Duodenal mucosa (tissue), 2 donors: ENCODE data around the gene CAT.

Experiments
- H3K27ac ChIP-seq: one replicate; pipeline ENCODE4 v1.7.0; 2013; ENCODE audit warnings: low read depth, low read length
- H3K27me3 ChIP-seq, 2 donors: one replicate each; pipeline ENCODE4 v1.7.0; 2013; ENCODE audit warnings: low read length in 2 of 2, control low read depth in 1 of 2; ENCODE audit not compliant: insufficient read depth in 2 of 2, control insufficient read depth in 1 of 2
- H3K36me3 ChIP-seq, 2 donors: one replicate each; pipeline ENCODE4 v1.7.0; 2013; ENCODE audit warnings: low read length in 2 of 2, control low read depth in 1 of 2; ENCODE audit not compliant: insufficient read depth in 2 of 2, control insufficient read depth in 1 of 2
- H3K4me1 ChIP-seq, 2 donors: one replicate each; pipeline ENCODE4 v1.7.0; 2013; ENCODE audit warnings: low read length in 2 of 2, control low read depth in 1 of 2; ENCODE audit not compliant: insufficient read depth in 2 of 2, control insufficient read depth in 1 of 2
- H3K4me3 ChIP-seq, 2 donors: one replicate each; pipeline ENCODE4 v1.7.0; 2013; ENCODE audit warnings: low read length in 2 of 2, low read depth in 1 of 2
- H3K9ac ChIP-seq, 2 donors: one replicate each; pipeline ENCODE4 v1.7.0; 2013; ENCODE audit warnings: low read length in 2 of 2, low read depth in 1 of 2
- H3K9me3 ChIP-seq, 2 donors: one replicate each; pipeline ENCODE4 v1.7.0; 2013; ENCODE audit warnings: low read length in 2 of 2, control low read depth in 1 of 2; ENCODE audit not compliant: control insufficient read depth in 1 of 2

Gene CAT

GRCh38 chr11:34438529-34439507 is at the start of gene CAT:
TSS of gene CAT (plus strand) at chr11:34438934. CDS start at chr11:34439014, 80 bp downstream.
- H3K4me1 ChIP-seq: peaks cover 17 to 21% of the 10 kb centered on the region in 2 donors
- H3K27me3 ChIP-seq: no peaks in the 10 kb centered on the region
- H3K9me3 ChIP-seq: no peaks in the 10 kb centered on the region
- peak within 1 kb of the TSS; percentile 92 for H3K27ac ChIP-seq
- H3K36me3 ChIP-seq: no peaks in the 10 kb centered on the region
- peak within 1 kb of the TSS; percentile 40 to 60 for H3K9ac ChIP-seq
- H3K4me3 ChIP-seq: peak within 1 kb of the TSS; percentile 68 to 81

GRCh38 chr11:34394771-34395300 is 43.9 kb upstream of the CAT start:
- no peak overlapping the region for H3K4me3 ChIP-seq
- H3K9me3 ChIP-seq: peaks cover 0 to under 1% of the 10 kb centered on the region in 2 donors
- H3K27ac ChIP-seq: no peak overlapping the region
- no peak overlapping the region for H3K9ac ChIP-seq
- H3K36me3 ChIP-seq: no peaks in the 10 kb centered on the region
- H3K4me1 ChIP-seq: no peaks in the 10 kb centered on the region
- H3K27me3 ChIP-seq: no peaks in the 10 kb centered on the region

GRCh38 chr11:34395916-34396550 is 42.7 kb upstream of the CAT start:
- Histone ChIP-seq H3K27me3 (no peaks in the 10 kb centered on the region), H3K27ac (no peak overlapping the region), H3K9me3 (peaks cover 0 to 3% of the 10 kb centered on the region in 2 donors)

GRCh38 chr11:34397120-34397519 is 41.6 kb upstream of the CAT start:
- Histone ChIP-seq H3K4me1 (no peaks in the 10 kb centered on the region), H3K36me3 (no peaks in the 10 kb centered on the region), H3K9ac (no peak overlapping the region), H3K9me3 (peaks cover 0 to 3% of the 10 kb centered on the region in 2 donors), H3K4me3 (no peak overlapping the region), H3K27me3 (no peaks in the 10 kb centered on the region), H3K27ac (no peak overlapping the region)

More at GRCh38 chr11:34395916-34396550, 42.7 kb upstream of the CAT start:
- no peak overlapping the region for H3K9ac ChIP-seq
- no peaks in the 10 kb centered on the region for H3K4me1 ChIP-seq
- no peaks in the 10 kb centered on the region for H3K36me3 ChIP-seq
- no peak overlapping the region for H3K4me3 ChIP-seq

GRCh38 chr11:34397811-34398210 is 40.9 kb upstream of the CAT start:
- Histone ChIP-seq H3K27ac (no peak overlapping the region), H3K27me3 (no peaks in the 10 kb centered on the region), H3K9me3 (peaks cover 0 to 3% of the 10 kb centered on the region in 2 donors), H3K36me3 (no peaks in the 10 kb centered on the region), H3K4me1 (no peaks in the 10 kb centered on the region), H3K9ac (no peak overlapping the region), H3K4me3 (no peak overlapping the region)

GRCh38 chr11:34403431-34403830 is 35.3 kb upstream of the CAT start:
- no peaks in the 10 kb centered on the region for H3K36me3 ChIP-seq
- H3K4me3 ChIP-seq: no peak overlapping the region
- no peaks in the 10 kb centered on the region for H3K4me1 ChIP-seq
- H3K9me3 ChIP-seq: peaks cover 0 to 3% of the 10 kb centered on the region in 2 donors
- H3K27ac ChIP-seq: no peak overlapping the region
- H3K27me3 ChIP-seq: peaks cover 0 to 5% of the 10 kb centered on the region in 2 donors
- H3K9ac ChIP-seq: no peak overlapping the region

GRCh38 chr11:34404280-34404679 is 34.5 kb upstream of the CAT start:
- H3K27me3 ChIP-seq: peaks cover 0 to 5% of the 10 kb centered on the region in 2 donors
- no peak overlapping the region for H3K9ac ChIP-seq
- H3K36me3 ChIP-seq: no peaks in the 10 kb centered on the region
- H3K9me3 ChIP-seq: peaks cover 0 to 3% of the 10 kb centered on the region in 2 donors
- H3K4me3 ChIP-seq: no peak overlapping the region
- no peak overlapping the region for H3K27ac ChIP-seq
- peaks cover 0 to 3% of the 10 kb centered on the region in 2 donors for H3K4me1 ChIP-seq

- H3K27ac ChIP-seq: no peak overlapping the region
- H3K9me3 ChIP-seq: no peaks in the 10 kb centered on the region
- H3K4me3 ChIP-seq: peak overlapping the region in 1 of 2 donors; percentile 34
- H3K27me3 ChIP-seq: peaks cover 0 to 5% of the 10 kb centered on the region in 2 donors
- no peak overlapping the region for H3K9ac ChIP-seq
- H3K36me3 ChIP-seq: no peaks in the 10 kb centered on the region
- peaks cover 0 to 3% of the 10 kb centered on the region in 2 donors for H3K4me1 ChIP-seq
These were observed 33.5 kb upstream of the CAT start for GRCh38 chr11:34405079-34405858.

- Histone ChIP-seq H3K36me3 (no peaks in the 10 kb centered on the region), H3K9ac (no peak overlapping the region), H3K27ac (no peak overlapping the region), H3K9me3 (no peaks in the 10 kb centered on the region), H3K27me3 (peaks cover 0 to 5% of the 10 kb centered on the region in 2 donors), H3K4me1 (peaks cover 0 to 3% of the 10 kb centered on the region in 2 donors), H3K4me3 (no peak overlapping the region)
These were observed 32.3 kb upstream of the CAT start for GRCh38 chr11:34406413-34406812.
